HEK293 (cell line): Measurements from ENCODE around the gene R3HDM2.

Source experiments
- AEBP2 ChIP-seq: fragments of 450-650 bp; formaldehyde crosslinking; IDR thresholded peaks from 2 replicates; pipeline ENCODE4 v1.5.1; 2016; ENCODE audit warnings: missing biosample characterization, missing genetic modification characterization, borderline replicate concordance
- MZF1 ChIP-seq: fragments of 450-650 bp; formaldehyde crosslinking; IDR thresholded peaks from 2 replicates; pipeline ENCODE4 v1.5.1; 2017; ENCODE audit warnings: missing biosample characterization, missing genetic modification characterization, borderline replicate concordance
- OSR2 ChIP-seq: fragments of 450-650 bp; formaldehyde crosslinking; IDR thresholded peaks from 2 replicates; pipeline ENCODE4 v1.5.1; 2016; ENCODE audit warnings: missing biosample characterization, missing genetic modification characterization
- PRDM4 ChIP-seq: fragments of 450-650 bp; formaldehyde crosslinking; IDR thresholded peaks from 2 replicates; pipeline ENCODE4 v1.5.1; 2017; ENCODE audit warnings: missing biosample characterization, missing genetic modification characterization
- SCRT1 ChIP-seq: fragments of 450-650 bp; formaldehyde crosslinking; IDR thresholded peaks from 2 replicates; pipeline ENCODE4 v1.5.1; 2016; ENCODE audit warnings: missing biosample characterization, missing genetic modification characterization, borderline replicate concordance
- TCF7L2 ChIP-seq: IDR thresholded peaks from 2 replicates; pipeline ENCODE4 v1.6.1; 2011; ENCODE audit warnings: low read depth, mild to moderate bottlenecking, inconsistent platforms, low read length, moderate library complexity, borderline replicate concordance
- ZBTB7A ChIP-seq: fragments of 450-650 bp; formaldehyde crosslinking; IDR thresholded peaks from 2 replicates; pipeline ENCODE4 v1.5.1; 2016; ENCODE audit warnings: low read depth, missing biosample characterization, missing genetic modification characterization
- ZFHX2 ChIP-seq: fragments of 450-650 bp; formaldehyde crosslinking; conservative IDR thresholded peaks from 2 replicates; pipeline ENCODE4 v1.5.1; 2016; ENCODE audit warnings: missing biosample characterization, missing genetic modification characterization
- ZFP37 ChIP-seq: fragments of 450-650 bp; formaldehyde crosslinking; IDR thresholded peaks from 2 replicates; pipeline ENCODE4 v1.5.1; 2016; ENCODE audit warnings: missing biosample characterization, missing genetic modification characterization
- ZFP69B ChIP-seq: fragments of 450-650 bp; formaldehyde crosslinking; IDR thresholded peaks from 2 replicates; pipeline ENCODE4 v1.5.1; 2016; ENCODE audit warnings: missing biosample characterization, missing genetic modification characterization
- ZIC2 ChIP-seq: fragments of 450-650 bp; formaldehyde crosslinking; IDR thresholded peaks from 2 replicates; pipeline ENCODE4 v1.5.1; 2016; ENCODE audit warnings: missing biosample characterization, missing genetic modification characterization
- ZNF10 ChIP-seq: fragments of 450-650 bp; formaldehyde crosslinking; IDR thresholded peaks from 2 replicates; pipeline ENCODE4 v1.5.1; 2017; ENCODE audit warnings: missing biosample characterization, missing genetic modification characterization
- ZNF2 ChIP-seq: fragments of 450-650 bp; formaldehyde crosslinking; IDR thresholded peaks from 2 replicates; pipeline ENCODE4 v1.5.1; 2016; ENCODE audit warnings: missing biosample characterization, missing genetic modification characterization
- ZNF335 ChIP-seq: fragments of 450-650 bp; formaldehyde crosslinking; conservative IDR thresholded peaks from 2 replicates; pipeline ENCODE4 v1.5.1; 2016; ENCODE audit warnings: missing biosample characterization, missing genetic modification characterization
- ZNF488 ChIP-seq: fragments of 450-650 bp; formaldehyde crosslinking; IDR thresholded peaks from 2 replicates; pipeline ENCODE4 v1.5.1; 2016; ENCODE audit warnings: missing biosample characterization, missing genetic modification characterization
- ZNF521 ChIP-seq: fragments of 450-650 bp; formaldehyde crosslinking; IDR thresholded peaks from 2 replicates; pipeline ENCODE4 v1.5.1; 2017; ENCODE audit warnings: missing biosample characterization, mild to moderate bottlenecking, missing genetic modification characterization
- ZNF544 ChIP-seq: fragments of 450-650 bp; formaldehyde crosslinking; IDR thresholded peaks from 2 replicates; pipeline ENCODE4 v1.5.0; 2017; ENCODE audit warnings: missing biosample characterization, missing genetic modification characterization
- ZNF558 ChIP-seq: fragments of 450-650 bp; formaldehyde crosslinking; IDR thresholded peaks from 2 replicates; pipeline ENCODE4 v1.5.1; 2016; ENCODE audit warnings: missing biosample characterization, missing genetic modification characterization
- ZNF571 ChIP-seq: fragments of 450-650 bp; formaldehyde crosslinking; IDR thresholded peaks from 2 replicates; pipeline ENCODE4 v1.5.0; 2017; ENCODE audit warnings: missing biosample characterization, missing genetic modification characterization
- ZNF600 ChIP-seq: fragments of 450-650 bp; formaldehyde crosslinking; IDR thresholded peaks from 2 replicates; pipeline ENCODE4 v1.5.1; 2016; ENCODE audit warnings: missing biosample characterization, missing genetic modification characterization
- ZNF701 ChIP-seq: fragments of 450-650 bp; formaldehyde crosslinking; IDR thresholded peaks from 2 replicates; pipeline ENCODE4 v1.5.1; 2016; ENCODE audit warnings: missing biosample characterization, missing genetic modification characterization
- ZNF768 ChIP-seq: fragments of 450-650 bp; formaldehyde crosslinking; IDR thresholded peaks from 2 replicates; pipeline ENCODE4 v1.5.1; 2018; ENCODE audit warnings: missing biosample characterization, mild to moderate bottlenecking, missing genetic modification characterization
- ZNF785 ChIP-seq: fragments of 450-650 bp; formaldehyde crosslinking; IDR thresholded peaks from 2 replicates; pipeline ENCODE4 v1.5.1; 2016; ENCODE audit warnings: missing biosample characterization, missing genetic modification characterization
- TF ChIP-seq, protein P1 (sequence below): fragments of 450-650 bp; formaldehyde crosslinking; IDR thresholded peaks from 2 replicates; pipeline ENCODE4 v1.5.1; 2017; ENCODE audit warnings: missing biosample characterization, missing genetic modification characterization

R3HDM2 gene

GRCh38 chr12:57461276-57461916, 30.6 kb upstream of the R3HDM2 start (continued):
- TF ChIP-seq ZNF10 (no peak), ZFP37 (tag by site-specific recombination) (no peak), ZBTB7A (tag by site-specific recombination) (no peak; the same call in none of the 2 replicates), ZNF600 (tag by site-specific recombination) (no peak; the same call in 1 of the 2 replicates), ZNF544 (tag by site-specific recombination) (no peak), ZFP69B (peak; percentile 61; the same call in 1 of the 2 replicates), PRDM4 (no peak), ZNF2 (tag by site-specific recombination) (no peak), OSR2 (tag by site-specific recombination) (peak; percentile 45), ZIC2 (tag by site-specific recombination) (peak; percentile 91), ZNF785 (tag by site-specific recombination) (no peak), MZF1 (no peak), ZNF335 (peak; percentile 85), ZNF488 (tag by site-specific recombination) (no peak), ZNF701 (no peak), AEBP2 (tag by site-specific recombination) (no peak), TCF7L2 (no peak), SCRT1 (tag by site-specific recombination) (no peak), ZNF521 (tag by site-specific recombination) (no peak), ZNF571 (tag by site-specific recombination) (no peak), ZNF558 (tag by site-specific recombination) (no peak), ZNF768 (tag by site-specific recombination) (no peak), ZFHX2 (tag by site-specific recombination) (no peak)
- TF ChIP-seq, protein P1, sequence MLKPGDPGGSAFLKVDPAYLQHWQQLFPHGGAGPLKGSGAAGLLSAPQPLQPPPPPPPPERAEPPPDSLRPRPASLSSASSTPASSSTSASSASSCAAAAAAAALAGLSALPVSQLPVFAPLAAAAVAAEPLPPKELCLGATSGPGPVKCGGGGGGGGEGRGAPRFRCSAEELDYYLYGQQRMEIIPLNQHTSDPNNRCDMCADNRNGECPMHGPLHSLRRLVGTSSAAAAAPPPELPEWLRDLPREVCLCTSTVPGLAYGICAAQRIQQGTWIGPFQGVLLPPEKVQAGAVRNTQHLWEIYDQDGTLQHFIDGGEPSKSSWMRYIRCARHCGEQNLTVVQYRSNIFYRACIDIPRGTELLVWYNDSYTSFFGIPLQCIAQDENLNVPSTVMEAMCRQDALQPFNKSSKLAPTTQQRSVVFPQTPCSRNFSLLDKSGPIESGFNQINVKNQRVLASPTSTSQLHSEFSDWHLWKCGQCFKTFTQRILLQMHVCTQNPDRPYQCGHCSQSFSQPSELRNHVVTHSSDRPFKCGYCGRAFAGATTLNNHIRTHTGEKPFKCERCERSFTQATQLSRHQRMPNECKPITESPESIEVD (tag by site-specific recombination): no peak
